OCI-LY1 (cell line): ENCODE data around the gene EXOC6B.

Experiments used
- H2AFZ ChIP-seq: fragments of 200-600 bp; sonication (generic), shearing (Covaris generic); 2 replicates; pipeline ENCODE4 v1.6.0; 2014; ENCODE audit warnings: antibody characterized with exemption, mild to moderate bottlenecking, low read length
- H3F3A ChIP-seq: fragments of 200-600 bp; sonication (generic), shearing (Covaris generic); 2 replicates; pipeline ENCODE4 v1.6.0; 2014; ENCODE audit warnings: mild to moderate bottlenecking, antibody characterized with exemption, low read length, moderate library complexity; ENCODE audit not compliant: insufficient read depth
- H3K27ac ChIP-seq: fragments of 200-600 bp; sonication (generic); 2 replicates; pipeline ENCODE4 v1.5.1; 2014; ENCODE audit warnings: low read length, mixed run types, mild to moderate bottlenecking, low read depth; ENCODE audit not compliant: poor library complexity, severe bottlenecking
- H3K27me3 ChIP-seq: fragments of 200-600 bp; sonication (generic); 2 replicates; pipeline ENCODE4 v1.6.0; 2014; ENCODE audit warnings: antibody characterized with exemption, mild to moderate bottlenecking, low read length, moderate library complexity; ENCODE audit not compliant: insufficient read depth
- H3K36me3 ChIP-seq: fragments of 200-600 bp; sonication (generic); 2 replicates; pipeline ENCODE4 v1.6.1; 2014; ENCODE audit warnings: mild to moderate bottlenecking, antibody characterized with exemption, low read length, moderate library complexity, mixed read lengths; ENCODE audit not compliant: insufficient read depth
- H3K4me1 ChIP-seq: fragments of 200-600 bp; sonication (generic); 2 replicates; pipeline ENCODE4 v1.5.1; 2014; ENCODE audit warnings: mild to moderate bottlenecking, low read length, moderate library complexity; ENCODE audit not compliant: insufficient read depth, severe bottlenecking
- H3K4me2 ChIP-seq: fragments of 200-600 bp; sonication (generic), shearing (Covaris generic); 2 replicates; pipeline ENCODE4 v1.6.1; 2014; ENCODE audit warnings: low read length
- H3K4me3 ChIP-seq: fragments of 200-600 bp; sonication (generic); 2 replicates; pipeline ENCODE4 v1.5.1; 2014; ENCODE audit warnings: low read length, low read depth, mild to moderate bottlenecking, mixed read lengths; ENCODE audit not compliant: poor library complexity, severe bottlenecking
- H3K79me2 ChIP-seq: fragments of 200-600 bp; shearing (Covaris generic); 2 replicates; pipeline ENCODE4 v1.6.1; 2016; ENCODE audit warnings: mixed run types, low read length, mixed read lengths; ENCODE audit not compliant: insufficient read depth
- H3K9ac ChIP-seq: fragments of 200-600 bp; sonication (generic), shearing (Covaris generic); 2 replicates; pipeline ENCODE4 v1.6.1; 2014; ENCODE audit warnings: mild to moderate bottlenecking, low read length, mixed read lengths
- H3K9me2 ChIP-seq: fragments of 200-600 bp; sonication (generic), shearing (Covaris generic); 2 replicates; pipeline ENCODE4 v1.6.1; 2014; ENCODE audit warnings: low read depth, mild to moderate bottlenecking, low read length, mixed read lengths
- H3K9me3 ChIP-seq: fragments of 200-600 bp; shearing (Covaris generic); 2 replicates; pipeline ENCODE4 v1.6.1; 2014; ENCODE audit warnings: low read length, mixed read lengths
- H4K20me1 ChIP-seq: fragments of 200-600 bp; sonication (generic), shearing (Covaris generic); 2 replicates; pipeline ENCODE4 v1.6.0; 2016; ENCODE audit warnings: mild to moderate bottlenecking, low read length; ENCODE audit not compliant: insufficient read depth
- CTCF ChIP-seq: fragments of 200-600 bp; sonication (generic), shearing (Covaris generic); IDR thresholded peaks from 2 replicates; pipeline ENCODE4 v1.5.1; 2017; ENCODE audit warnings: mild to moderate bottlenecking, antibody characterized with exemption, low read length, moderate library complexity, mixed read lengths
- EZH2 ChIP-seq: fragments of 200-600 bp; sonication (generic), shearing (Covaris generic); IDR thresholded peaks from 2 replicates; pipeline ENCODE4 v1.8.0; 2017; ENCODE audit warnings: borderline replicate concordance, mixed run types, mild to moderate bottlenecking, antibody characterized with exemption, low read length, moderate library complexity, mixed read lengths

Gene EXOC6B

GRCh38 chr2:72574886-72575285, 250.9 kb downstream of the EXOC6B start:
- no peaks in the 10 kb centered on the region for H4K20me1 ChIP-seq
- no peak overlapping the region for H2AFZ ChIP-seq
- no peaks in the 10 kb centered on the region for H3K9me2 ChIP-seq
- no peak overlapping the region for H3K27ac ChIP-seq
- no peaks in the 10 kb centered on the region for H3K9me3 ChIP-seq
- no peaks in the 10 kb centered on the region for H3K27me3 ChIP-seq
- H3K4me1 ChIP-seq: no peaks in the 10 kb centered on the region
- no peaks in the 10 kb centered on the region for H3F3A ChIP-seq
- no peak overlapping the region for H3K4me3 ChIP-seq
- no peaks in the 10 kb centered on the region for H3K36me3 ChIP-seq
- no peaks in the 10 kb centered on the region for H3K79me2 ChIP-seq
- no peak overlapping the region for H3K9ac ChIP-seq
- TF ChIP-seq EZH2 (no peak), CTCF (no peak)
- H3K4me2 ChIP-seq: no peak overlapping the region

- no peak overlapping the region for H2AFZ ChIP-seq
- H3K4me2 ChIP-seq: no peak overlapping the region
- H3K9me2 ChIP-seq: no peaks in the 10 kb centered on the region
- no peak overlapping the region for H3K9ac ChIP-seq
- TF ChIP-seq CTCF: no peak
- TF ChIP-seq EZH2: no peak
- H3K36me3 ChIP-seq: no peaks in the 10 kb centered on the region
- H3K27me3 ChIP-seq: no peaks in the 10 kb centered on the region
- no peaks in the 10 kb centered on the region for H3K79me2 ChIP-seq
- no peaks in the 10 kb centered on the region for H3K9me3 ChIP-seq
- H3K27ac ChIP-seq: no peak overlapping the region
- H4K20me1 ChIP-seq: no peaks in the 10 kb centered on the region
- H3F3A ChIP-seq: no peaks in the 10 kb centered on the region
- no peak overlapping the region for H3K4me3 ChIP-seq
- H3K4me1 ChIP-seq: no peaks in the 10 kb centered on the region
Observed at GRCh38 chr2:72573232-72573631, 252.6 kb downstream of the EXOC6B start.

- H3F3A ChIP-seq: no peaks in the 10 kb centered on the region
- H3K4me2 ChIP-seq: no peak overlapping the region
- no peak for TF ChIP-seq CTCF
- TF ChIP-seq EZH2: no peak
- H3K4me1 ChIP-seq: no peaks in the 10 kb centered on the region
- H3K9me3 ChIP-seq: no peaks in the 10 kb centered on the region
- no peaks in the 10 kb centered on the region for H3K79me2 ChIP-seq
- H3K27ac ChIP-seq: no peak overlapping the region
- no peak overlapping the region for H2AFZ ChIP-seq
- H3K9me2 ChIP-seq: no peaks in the 10 kb centered on the region
- H3K9ac ChIP-seq: no peak overlapping the region
- no peaks in the 10 kb centered on the region for H3K36me3 ChIP-seq
- H3K27me3 ChIP-seq: no peaks in the 10 kb centered on the region
- H3K4me3 ChIP-seq: no peak overlapping the region
- no peaks in the 10 kb centered on the region for H4K20me1 ChIP-seq
Observed at GRCh38 chr2:72572501-72572900, 253.3 kb downstream of the EXOC6B start.
